GM12891 (cell line): ENCODE measurements around the gene IL1RN.

Experiments used
- POLR2A ChIP-seq: IDR thresholded peaks from 2 replicates; pipeline ENCODE4 v1.6.1; 2011; ENCODE audit warnings: low read depth, low read length, control low read depth
- POLR2AphosphoS5 ChIP-seq: IDR thresholded peaks from 2 replicates; pipeline ENCODE4 v1.6.1; 2011; ENCODE audit warnings: low read depth, low read length, control low read depth
- SPI1 ChIP-seq: IDR thresholded peaks from 2 replicates; pipeline ENCODE4 v1.6.1; 2011; ENCODE audit warnings: low read depth, low read length, control low read depth

DNA sequence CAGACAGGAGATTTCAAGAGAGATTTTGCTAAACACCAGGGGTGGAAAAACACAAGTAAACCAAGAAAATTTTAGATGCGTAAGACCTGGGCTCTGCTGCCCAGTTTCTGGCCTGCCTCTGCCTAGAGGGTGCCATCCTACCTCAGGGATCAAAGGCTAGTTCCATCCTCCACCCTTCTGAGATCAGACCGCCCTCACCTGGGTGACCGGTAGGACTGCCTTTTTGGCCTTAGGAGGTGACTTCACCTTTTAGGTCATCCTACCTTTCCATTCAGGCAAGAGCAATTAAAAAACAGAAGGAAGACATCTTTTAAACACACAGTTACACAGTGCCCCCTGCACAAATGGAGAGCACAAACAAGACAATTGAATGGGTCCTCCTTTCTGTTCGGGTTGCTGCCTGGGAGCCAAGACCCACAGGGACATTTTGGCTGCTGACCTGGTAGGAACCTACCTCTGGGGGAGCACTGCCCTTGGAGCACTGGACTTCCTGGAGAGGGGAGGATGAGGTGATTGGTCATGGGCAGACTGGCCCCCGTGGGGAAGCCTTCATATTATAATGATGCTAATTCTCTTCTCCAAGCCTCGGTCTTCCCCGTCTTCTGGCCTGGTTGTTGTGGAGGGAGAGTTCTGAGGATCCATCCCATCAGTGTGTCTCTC is 49.4 kb downstream of the IL1RN start:
- TF ChIP-seq POLR2AphosphoS5 (no peak), POLR2A (0 out of 2 replicates have a peak, but pooled peaks have one; percentile 14), SPI1 (no peak)
